ENCODE data around the gene IMPG1. TPM values are rescaled to one million over a fixed set of nuclear protein-coding genes. Genes with fewer than 3 reads are reported as not detected.
A peak's percentile ranks its signal among the peaks of the same experiment; 100 is the strongest.

The IMPG1 gene
- total and polyA plus RNA-seq, 2 of the 8 experiments (the other 6 are each of a cell fraction or from before 2014, with no cell fraction given), result 0.02 TPM; not detected in 1

GRCh38 chr6:75993236-75994162 is 79.0 kb downstream of the IMPG1 start:
- H3K27me3 ChIP-seq (replicated peaks in 1 of 4; ENCODE audit: control insufficient read depth in 3 of 4, extremely low read depth in 1 of 4, insufficient read depth in 3 of 4, low read length in 3 of 4), result no peaks in the 10 kb centered on the region; a peak in 1 of 7 replicates
- no peak overlapping the region for H3K18ac ChIP-seq (ENCODE audit: extremely low read depth, low read length)
- no peak overlapping the region for H4K5ac ChIP-seq (ENCODE audit: insufficient read length, low read depth, low read length)
- H2AK5ac ChIP-seq (ENCODE audit: low read depth, low read length), result no peak overlapping the region
- H2BK15ac ChIP-seq (ENCODE audit: low read length), result no peak overlapping the region
- no peaks in the 10 kb centered on the region for H3K23me2 ChIP-seq (ENCODE audit: low read depth, low read length)
- H4K20me1 ChIP-seq (replicated peaks in 1 of 2; ENCODE audit: control insufficient read depth in 1 of 2, insufficient read depth in 2 of 2, low read length in 2 of 2), result no peaks in the 10 kb centered on the region
- no peak for DNase-seq (ENCODE audit: low read depth in 1 of 2, low spot score in 2 of 2)
- H2AFZ ChIP-seq (ENCODE audit: low read length), result no peak overlapping the region
- no peak overlapping the region for H2BK120ac ChIP-seq (replicated peaks; ENCODE audit: low read depth, low read length)
- no peaks in the 10 kb centered on the region for H3K79me2 ChIP-seq (ENCODE audit: control insufficient read depth in 1 of 2, insufficient read depth in 2 of 2, low read length in 2 of 2)
- H3K4me1 ChIP-seq (replicated peaks in 1 of 4; ENCODE audit: control insufficient read depth in 3 of 4, insufficient read depth in 4 of 4, low read length in 3 of 4), result peaks cover 2 to 14% (median 6%) of the 10 kb centered on the region in 4 experiments
- H2BK20ac ChIP-seq (ENCODE audit: low read length), result peak overlapping the region; percentile 0; the same call in 1 of the 2 replicates
- H3K9ac ChIP-seq (replicated peaks in 1 of 4; ENCODE audit: extremely low read depth in 1 of 4, low read depth in 3 of 4, low read length in 3 of 4), result no peak overlapping the region; a peak in 1 of 7 replicates
- peak overlapping the region; percentile 41; the same call in 1 of the 2 replicates for H2BK5ac ChIP-seq (ENCODE audit: low read depth, low read length)
- H3K4ac ChIP-seq (replicated peaks; ENCODE audit: insufficient read length, low read depth, low read length), result no peak overlapping the region
- peak overlapping the region in 1 of 4 experiments; percentile 47; a peak in 4 of 8 replicates for H3K4me3 ChIP-seq (ENCODE audit: extremely low read depth in 1 of 4, insufficient read depth in 2 of 4, low read depth in 3 of 4, low read length in 4 of 4)
- no peak overlapping the region for H4K8ac ChIP-seq (ENCODE audit: extremely low read depth, insufficient read depth, low read length)
- H3K56ac ChIP-seq (replicated peaks; ENCODE audit: insufficient read length, low read depth, low read length), result no peak overlapping the region
- H3K23ac ChIP-seq (ENCODE audit: insufficient read length), result no peak overlapping the region
- ChIA-PET CTCF (ENCODE audit: partially characterized antibody) (interaction anchor here (1.0 to 1.1 kb wide), 2 partner anchors 9 to 17 kb away, joined by 3 to 5 read pairs; no protein-coding TSS in a partner anchor), POLR2A (ENCODE audit: partially characterized antibody) (no interaction called here)
- peak; percentile 79 for FAIRE-seq
- H4K91ac ChIP-seq (replicated peaks; ENCODE audit: insufficient read length, low read length), result no peak overlapping the region
- H3K4me2 ChIP-seq (ENCODE audit: insufficient read depth in 1 of 2, low read depth in 2 of 2, low read length in 2 of 2), result peak overlapping the region; percentile 61
- peak overlapping the region; percentile 54; the same call in 1 of the 2 replicates for H3K27ac ChIP-seq (ENCODE audit: low read depth, low read length)
- no peaks in the 10 kb centered on the region for H3K36me3 ChIP-seq (ENCODE audit: control insufficient read depth in 2 of 4, insufficient read depth in 4 of 4, low read length in 3 of 4)
- 16% methylated on average over 6 of the region's 6 CpGs; no CpG with 5 or more reads in 1 of the 2 experiments for WGBS, 2 experiments (ENCODE audit: extremely low coverage in 1 of 2, insufficient coverage in 1 of 2, insufficient read length in 1 of 2, insufficient replicate concordance in 2 of 2, low coverage in 1 of 2, low lambda C conversion rate in 2 of 2, missing lambda C conversion rate in 1 of 2)
- no peaks in the 10 kb centered on the region for H3K79me1 ChIP-seq (ENCODE audit: low read depth, low read length)
- no peak overlapping the region for H3K14ac ChIP-seq (ENCODE audit: insufficient read length)
- H3K9me3 ChIP-seq (ENCODE audit: insufficient read depth in 2 of 2, low read depth in 1 of 2, low read length in 1 of 2), result no peaks in the 10 kb centered on the region; a peak in 1 of 4 replicates
- H2BK12ac ChIP-seq (ENCODE audit: low read depth, low read length), result 0 out of 2 replicates have a peak overlapping the region, but pooled peaks have one; percentile 1
- TF ChIP-seq HDAC6 (IDR thresholded peaks at IDR 0.05; ENCODE audit: low read depth, low read length) (no peak), BCL11A (IDR thresholded peaks at IDR 0.05; ENCODE audit: low read depth in 2 of 2, low read length in 2 of 2) (peak in 1 of 2 experiments; percentile 35), SP1 (IDR thresholded peaks at IDR 0.05; ENCODE audit: low read depth, low read length) (peak; percentile 82), SP4 (IDR thresholded peaks at IDR 0.05; ENCODE audit: low read length) (no peak), TEAD4 (IDR thresholded peaks at IDR 0.05; ENCODE audit: low read depth, low read length) (no peak), POLR2AphosphoS5 (IDR thresholded peaks at IDR 0.05; ENCODE audit: low read depth, low read length) (no peak), JUND (IDR thresholded peaks at IDR 0.05; ENCODE audit: low read length) (peak; percentile 68), CHD2 (IDR thresholded peaks at IDR 0.05; ENCODE audit: low read length) (no peak), RAD21 (IDR thresholded peaks at IDR 0.05 in 1 of 2, conservative IDR thresholded peaks at IDR 0.05 in 1 of 2; ENCODE audit: low read depth in 2 of 2, low read length in 2 of 2) (0 out of 4 replicates have a peak, but pooled peaks of 1 of the 2 experiments have one; percentile 0), CBX5 (IDR thresholded peaks at IDR 0.05; ENCODE audit: low read depth, low read length) (no peak)
- TF ChIP-seq, protein P1, sequence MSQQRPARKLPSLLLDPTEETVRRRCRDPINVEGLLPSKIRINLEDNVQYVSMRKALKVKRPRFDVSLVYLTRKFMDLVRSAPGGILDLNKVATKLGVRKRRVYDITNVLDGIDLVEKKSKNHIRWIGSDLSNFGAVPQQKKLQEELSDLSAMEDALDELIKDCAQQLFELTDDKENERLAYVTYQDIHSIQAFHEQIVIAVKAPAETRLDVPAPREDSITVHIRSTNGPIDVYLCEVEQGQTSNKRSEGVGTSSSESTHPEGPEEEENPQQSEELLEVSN (IDR thresholded peaks at IDR 0.05), result no peak
